ENCODE data around the gene FAF1.

Gene FAF1

DNA sequence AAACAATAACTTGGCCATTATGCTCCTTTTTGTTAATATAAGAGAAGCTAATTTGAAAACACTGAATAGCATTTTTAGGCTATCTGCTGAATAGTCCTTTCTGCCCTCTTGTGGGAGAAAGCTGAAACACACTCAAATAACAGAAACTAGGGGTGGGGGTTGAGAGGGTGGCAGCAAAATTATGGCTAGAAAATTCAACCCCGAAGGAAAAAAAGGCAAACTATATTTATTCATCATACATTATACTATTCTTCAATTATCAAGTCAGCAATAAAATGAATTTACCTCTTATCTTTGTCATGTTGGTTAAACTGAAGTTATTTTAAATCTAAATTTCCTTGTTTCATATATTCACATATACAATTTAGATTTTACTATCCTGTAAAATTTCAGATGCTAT, 255.9 kb downstream of the FAF1 start:
- no peaks in the 10 kb centered on the region for H3K9me3 Mint-ChIP-seq
- peaks cover 3 to 10% of the 10 kb centered on the region in 2 donors for H3K36me3 Mint-ChIP-seq
- DNase-seq (no peak), ATAC-seq (replicated peaks) (no peak)
- H3K27me3 Mint-ChIP-seq, result no peaks in the 10 kb centered on the region
- peaks cover 2 to 5% of the 10 kb centered on the region in 2 donors for H3K4me1 Mint-ChIP-seq
- no peak overlapping the region for H3K27ac Mint-ChIP-seq
- no peak overlapping the region for H3K4me3 Mint-ChIP-seq

DNA sequence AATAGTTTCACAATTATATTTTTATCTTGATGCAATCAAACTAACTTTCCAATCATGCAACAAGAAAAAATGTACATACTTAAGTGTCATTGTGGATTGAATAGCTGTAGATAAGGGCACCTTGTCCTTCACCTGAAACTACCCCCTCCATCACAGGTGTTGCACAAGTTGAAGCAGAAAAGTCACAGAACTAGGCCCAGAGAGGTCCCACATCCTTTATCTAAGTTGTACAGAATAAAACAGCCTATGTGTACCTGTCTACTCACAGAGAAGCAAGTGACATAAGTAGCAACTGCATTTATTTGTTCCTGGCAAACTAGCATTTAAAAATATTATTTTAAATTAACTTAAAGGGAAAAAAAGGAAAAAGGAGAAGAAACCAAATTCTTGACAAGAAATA, 256.8 kb downstream of the FAF1 start:
- no peak for DNase-seq
- Mint-ChIP-seq H3K4me1 (peaks cover 0 to 5% of the 10 kb centered on the region in 2 donors), H3K36me3 (peaks cover 3 to 10% of the 10 kb centered on the region in 2 donors), H3K27ac (no peak overlapping the region), H3K9me3 (no peaks in the 10 kb centered on the region), H3K27me3 (no peaks in the 10 kb centered on the region), H3K4me3 (no peak overlapping the region)
- ATAC-seq (replicated peaks), result no peak

DNA sequence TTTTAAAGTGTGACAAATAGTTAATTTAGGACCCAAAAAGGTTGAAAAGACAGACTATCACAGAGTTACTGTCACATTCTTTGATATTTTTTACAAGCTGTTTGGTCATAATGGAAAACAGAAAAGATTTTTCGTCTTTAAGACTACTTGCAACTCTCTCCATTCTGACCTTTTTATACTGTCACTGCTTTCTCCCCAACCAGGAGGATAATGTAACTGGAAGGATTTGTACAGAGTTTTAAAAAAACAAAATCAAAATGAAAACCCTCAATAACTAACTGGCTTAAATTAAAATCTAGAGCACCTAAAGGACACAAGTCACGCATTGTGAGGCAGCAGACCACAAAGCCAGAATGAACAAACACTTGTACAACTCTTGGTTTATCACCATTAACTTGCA, 257.7 kb downstream of the FAF1 start:
- no peak for DNase-seq
- Mint-ChIP-seq H3K27ac (no peak overlapping the region), H3K27me3 (no peaks in the 10 kb centered on the region), H3K9me3 (no peaks in the 10 kb centered on the region), H3K4me1 (peaks cover 0 to 5% of the 10 kb centered on the region in 2 donors), H3K4me3 (no peak overlapping the region), H3K36me3 (peaks cover 3 to 10% of the 10 kb centered on the region in 2 donors)
- ATAC-seq (replicated peaks), result no peak

DNA sequence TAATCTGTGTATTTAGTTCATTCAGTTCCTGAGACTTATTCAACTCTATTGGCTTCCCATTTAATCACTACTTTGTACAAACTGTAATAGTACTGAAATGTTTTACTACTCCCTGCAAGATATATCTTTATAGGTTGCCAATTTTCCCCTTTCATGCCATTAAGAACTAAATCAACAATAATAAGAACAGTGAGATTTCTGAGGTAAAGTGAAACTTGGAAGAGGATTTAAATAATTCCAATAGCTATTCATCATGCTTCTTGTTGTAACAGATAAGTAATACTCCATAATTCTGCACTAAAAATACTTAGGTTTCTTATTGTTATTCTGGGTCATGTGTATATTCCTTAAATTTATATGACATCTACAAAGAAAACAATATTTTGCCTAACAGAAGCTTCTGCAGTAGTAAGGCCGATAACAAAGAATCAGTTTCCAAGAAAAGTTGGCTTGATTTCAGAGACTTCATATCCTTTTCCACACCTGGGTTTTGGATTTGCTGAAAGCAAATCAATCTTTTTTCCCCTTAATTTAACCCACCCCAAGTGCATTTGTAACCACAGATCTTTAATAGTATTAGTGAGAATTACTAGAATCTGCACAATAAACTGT, 258.3 kb downstream of the FAF1 start:
- H3K27ac Mint-ChIP-seq, result no peak overlapping the region
- DNase-seq, result no peak

DNA sequence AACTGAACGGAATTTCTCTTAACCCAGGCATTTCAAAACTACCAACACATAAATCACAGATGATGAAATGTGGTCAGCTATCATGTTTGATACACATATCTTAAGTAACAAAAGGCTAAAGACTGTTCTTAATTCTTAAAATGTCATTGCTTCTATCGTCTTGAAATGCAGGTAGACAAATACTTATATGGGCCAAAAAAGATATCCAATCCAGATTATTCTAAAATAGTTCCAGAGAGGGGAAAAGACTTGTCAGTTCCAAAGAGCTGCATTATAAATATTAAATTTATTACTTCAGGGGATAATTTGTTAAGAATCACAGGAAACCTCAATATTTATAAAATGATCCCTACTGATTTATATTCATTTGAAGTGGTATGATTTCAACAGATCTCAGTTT, 259.4 kb downstream of the FAF1 start:
- H3K9me3 Mint-ChIP-seq, result no peaks in the 10 kb centered on the region
- no peaks in the 10 kb centered on the region for H3K27me3 Mint-ChIP-seq
- DNase-seq (no peak), ATAC-seq (replicated peaks) (no peak)
- H3K4me1 Mint-ChIP-seq, result peaks cover 0 to 5% of the 10 kb centered on the region in 2 donors
- no peak overlapping the region for H3K4me3 Mint-ChIP-seq
- H3K36me3 Mint-ChIP-seq, result peaks cover 3 to 10% of the 10 kb centered on the region in 2 donors
- no peak overlapping the region for H3K27ac Mint-ChIP-seq

More for the DNA sequence above, 258.3 kb downstream of the FAF1 start:
- H3K4me1 Mint-ChIP-seq, result peaks cover 0 to 5% of the 10 kb centered on the region in 2 donors
- H3K36me3 Mint-ChIP-seq, result peaks cover 3 to 10% of the 10 kb centered on the region in 2 donors
- no peak for ATAC-seq (replicated peaks)
- no peak overlapping the region for H3K4me3 Mint-ChIP-seq
- H3K9me3 Mint-ChIP-seq, result no peaks in the 10 kb centered on the region
- no peaks in the 10 kb centered on the region for H3K27me3 Mint-ChIP-seq

DNA sequence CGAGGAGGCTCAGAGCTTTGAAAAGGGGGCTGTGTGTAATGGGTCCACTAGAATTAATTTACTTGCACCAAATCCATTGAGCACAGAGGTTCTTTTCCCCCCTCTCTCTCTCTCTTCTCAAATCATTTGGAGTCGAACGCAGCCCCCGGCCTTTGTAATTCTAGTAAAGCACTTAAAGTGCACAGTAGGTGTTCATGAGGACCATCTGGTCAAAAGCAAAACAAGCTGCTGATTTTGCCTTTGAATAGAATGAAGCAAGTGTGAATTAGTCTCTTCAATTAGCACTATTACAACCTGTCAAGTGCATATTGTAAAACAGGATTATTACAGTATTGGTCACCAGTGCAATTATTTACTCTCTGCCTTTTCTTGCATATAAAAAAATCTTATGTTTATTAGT, 259.9 kb downstream of the FAF1 start:
- peak overlapping the region; percentile 49 for H3K27ac Mint-ChIP-seq
- H3K9me3 Mint-ChIP-seq, result no peaks in the 10 kb centered on the region
- no peak for DNase-seq
- peaks cover 3 to 10% of the 10 kb centered on the region in 2 donors for H3K36me3 Mint-ChIP-seq
- no peak for ATAC-seq (replicated peaks)
- no peaks in the 10 kb centered on the region for H3K27me3 Mint-ChIP-seq
- no peak overlapping the region for H3K4me3 Mint-ChIP-seq
- H3K4me1 Mint-ChIP-seq, result peaks cover 0 to 5% of the 10 kb centered on the region in 2 donors

DNA sequence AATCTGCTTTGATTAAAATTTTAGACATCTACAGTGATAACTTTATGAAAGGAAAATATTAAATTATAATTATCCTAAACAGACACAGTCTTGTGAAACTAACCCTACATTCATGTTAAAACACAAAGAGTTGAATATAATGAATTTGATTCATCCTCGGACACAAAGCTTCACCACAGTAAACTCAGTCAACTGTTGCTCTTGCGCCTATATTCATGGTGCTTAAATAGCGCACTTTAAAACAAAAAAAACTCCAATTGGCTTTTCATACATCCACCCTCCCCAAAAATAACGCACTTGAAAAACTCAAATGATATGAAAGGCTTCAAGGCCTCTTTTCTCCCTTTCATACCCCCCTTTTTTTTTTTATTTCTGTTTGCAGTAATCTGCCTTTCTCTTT, 260.3 kb downstream of the FAF1 start:
- Mint-ChIP-seq H3K9me3 (no peaks in the 10 kb centered on the region), H3K4me3 (no peak overlapping the region), H3K27me3 (no peaks in the 10 kb centered on the region), H3K36me3 (peaks cover 3 to 10% of the 10 kb centered on the region in 2 donors), H3K27ac (no peak overlapping the region), H3K4me1 (peaks cover 0 to 5% of the 10 kb centered on the region in 2 donors)
- no peak for ATAC-seq (replicated peaks)
- DNase-seq, result no peak

DNA sequence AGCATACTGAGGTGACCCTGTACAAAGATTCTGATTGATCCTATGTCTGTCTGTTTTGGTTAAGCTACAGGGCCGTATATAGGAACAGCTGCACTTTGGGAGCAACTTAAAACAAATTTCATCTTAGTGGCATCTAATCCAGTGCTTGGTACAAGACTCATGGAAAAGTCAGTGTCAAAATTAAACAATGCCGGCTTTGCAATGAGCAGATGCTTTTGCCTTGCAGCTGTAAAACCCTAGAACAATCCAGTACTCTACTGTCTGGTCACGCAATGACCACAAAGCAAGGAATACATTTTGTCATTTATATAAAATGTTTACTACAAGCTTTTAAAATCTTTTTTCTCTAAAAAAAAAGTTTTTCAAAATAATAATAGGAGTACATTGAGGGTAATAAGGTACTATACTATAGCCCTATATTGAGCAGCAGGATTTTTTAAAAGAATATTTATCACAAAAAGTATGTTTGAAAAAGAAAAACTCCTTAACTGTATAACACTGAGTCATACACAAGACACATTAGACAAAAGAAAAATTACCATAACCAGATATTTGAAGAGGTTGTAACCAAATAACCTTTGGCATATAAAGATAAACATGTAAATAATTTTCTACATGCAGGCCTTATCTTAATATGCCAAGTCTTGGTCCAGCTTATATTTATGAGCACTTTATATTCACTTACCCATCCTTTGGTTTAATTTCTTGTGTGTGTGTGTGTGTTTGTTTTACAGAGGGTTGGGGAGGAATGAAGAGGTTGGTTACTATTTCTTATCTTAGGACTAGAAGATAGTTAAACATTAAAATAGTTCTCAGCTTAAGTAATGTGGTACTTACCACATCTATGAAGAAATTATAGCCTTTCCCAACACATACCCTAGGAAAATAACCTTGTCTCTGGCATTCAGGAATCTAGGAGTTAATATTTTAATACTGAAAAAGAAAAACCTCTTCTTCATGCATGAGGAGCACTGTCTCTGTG, 262.3 kb downstream of the FAF1 start:
- no peaks in the 10 kb centered on the region for H3K27me3 Mint-ChIP-seq

DNA sequence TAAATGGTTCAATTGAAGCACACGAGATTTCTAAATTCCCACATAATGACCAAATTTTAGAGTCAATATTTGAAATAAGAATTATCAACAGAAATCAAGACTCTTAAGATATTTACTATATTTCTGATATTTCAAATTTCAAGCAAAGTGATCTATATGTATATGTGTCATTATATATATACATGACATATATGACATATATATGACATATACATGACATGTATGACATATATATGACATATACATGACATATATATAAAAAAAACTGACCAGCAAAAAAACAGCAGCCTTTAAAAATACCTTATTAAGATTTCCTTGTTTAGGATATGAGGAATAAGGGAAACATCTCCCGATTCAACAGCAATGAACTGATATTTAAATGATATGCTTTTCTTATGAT, 266.2 kb downstream of the FAF1 start:
- H3K9me3 Mint-ChIP-seq, result no peaks in the 10 kb centered on the region
- peaks cover 10 to 12% of the 10 kb centered on the region in 2 donors for H3K36me3 Mint-ChIP-seq
- H3K4me1 Mint-ChIP-seq, result no peaks in the 10 kb centered on the region

More for the DNA sequence above, 262.3 kb downstream of the FAF1 start:
- H3K36me3 Mint-ChIP-seq, result peaks cover 3 to 7% of the 10 kb centered on the region in 2 donors
- no peak for DNase-seq
- no peak overlapping the region for H3K27ac Mint-ChIP-seq
- no peak for ATAC-seq (replicated peaks)
- H3K4me3 Mint-ChIP-seq, result no peak overlapping the region
- H3K9me3 Mint-ChIP-seq, result no peaks in the 10 kb centered on the region
- H3K4me1 Mint-ChIP-seq, result peaks cover 0 to 5% of the 10 kb centered on the region in 2 donors

DNA sequence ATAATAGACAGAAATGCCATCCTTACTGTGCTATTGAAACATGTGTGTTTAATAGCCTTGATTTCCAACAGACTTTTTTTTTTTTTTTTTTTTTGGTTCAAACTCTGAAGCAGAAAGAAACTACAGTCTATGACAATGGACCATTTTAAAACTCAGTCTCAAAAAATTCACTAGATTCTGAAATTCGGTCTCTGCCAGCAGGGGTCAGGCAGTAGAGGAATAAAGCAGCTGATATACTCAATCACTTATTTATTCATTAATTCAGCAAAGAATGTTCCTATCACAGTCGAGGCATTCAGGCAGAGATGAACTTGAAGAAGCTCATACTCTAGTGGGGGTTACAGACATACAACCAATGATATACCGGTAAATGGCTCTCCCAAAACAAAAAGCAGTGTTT, 275.9 kb downstream of the FAF1 start:
- Mint-ChIP-seq H3K9me3 (no peaks in the 10 kb centered on the region), H3K27me3 (no peaks in the 10 kb centered on the region), H3K27ac (no peak overlapping the region), H3K36me3 (peaks cover 0 to 8% of the 10 kb centered on the region in 2 donors), H3K4me3 (no peak overlapping the region), H3K4me1 (no peaks in the 10 kb centered on the region)
- no peak for DNase-seq
- ATAC-seq (replicated peaks), result no peak

More for the DNA sequence above, 266.2 kb downstream of the FAF1 start:
- no peaks in the 10 kb centered on the region for H3K27me3 Mint-ChIP-seq
- H3K27ac Mint-ChIP-seq, result no peak overlapping the region
- no peak for DNase-seq
- no peak for ATAC-seq (replicated peaks)
- H3K4me3 Mint-ChIP-seq, result no peak overlapping the region

DNA sequence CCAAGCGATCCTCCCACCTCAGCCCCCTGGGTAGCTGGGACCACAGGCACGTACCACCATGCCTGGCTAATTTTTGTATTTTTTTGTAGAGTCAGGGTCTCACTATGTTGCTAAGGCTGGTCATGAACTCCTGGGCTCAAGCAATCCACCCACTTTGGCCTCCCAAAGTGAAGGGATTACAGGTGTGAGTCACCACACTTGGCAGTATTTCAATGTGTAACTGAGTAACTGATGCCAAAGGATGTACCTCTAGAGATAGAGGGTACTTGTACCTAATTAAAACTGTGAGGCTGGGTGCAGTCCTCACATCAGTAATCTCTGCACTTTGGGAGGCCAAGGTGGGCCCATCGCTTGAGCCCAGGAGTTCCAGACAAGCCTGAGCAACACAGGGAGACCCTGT, 278.1 kb downstream of the FAF1 start:
- H3K27me3 Mint-ChIP-seq, result no peaks in the 10 kb centered on the region
- ATAC-seq (replicated peaks) (no peak), DNase-seq (no peak)
- no peak overlapping the region for H3K27ac Mint-ChIP-seq
- no peaks in the 10 kb centered on the region for H3K9me3 Mint-ChIP-seq
- H3K4me3 Mint-ChIP-seq, result no peak overlapping the region
- H3K4me1 Mint-ChIP-seq, result no peaks in the 10 kb centered on the region
- peaks cover 0 to 4% of the 10 kb centered on the region in 2 donors for H3K36me3 Mint-ChIP-seq

DNA sequence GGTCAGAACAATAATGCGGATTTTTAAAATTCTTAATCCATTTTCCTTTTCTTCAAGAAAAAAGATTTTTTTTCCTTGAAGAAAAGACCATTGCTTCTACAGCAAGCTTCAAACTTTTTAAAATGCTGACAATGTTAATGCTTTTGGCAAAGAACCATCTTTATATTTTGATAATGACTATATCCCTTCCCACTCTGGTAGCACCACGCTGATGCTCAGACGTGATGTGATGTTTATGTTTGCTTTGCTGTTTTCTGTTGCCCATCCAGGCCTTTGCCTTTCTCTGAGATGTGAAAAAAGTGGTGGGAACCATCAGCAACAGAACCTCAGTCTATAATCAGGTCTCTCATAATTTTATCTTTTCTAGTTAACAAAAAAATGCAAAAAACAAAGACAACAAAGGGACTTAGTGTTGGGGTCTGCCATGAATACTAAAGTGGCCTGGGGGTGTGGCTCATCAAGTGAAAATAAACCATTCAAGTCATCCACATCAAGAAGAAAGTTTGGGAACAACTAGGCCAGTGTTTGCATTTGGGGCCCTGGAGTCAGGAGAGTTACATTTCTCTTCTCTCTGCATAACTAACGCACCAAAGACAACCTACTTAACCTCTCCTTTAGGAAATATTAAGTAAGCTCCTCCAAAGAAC, 292.2 kb downstream of the FAF1 start:
- ATAC-seq (replicated peaks) (no peak), DNase-seq (no peak)
- no peaks in the 10 kb centered on the region for H3K9me3 Mint-ChIP-seq
- H3K4me1 Mint-ChIP-seq, result peaks cover 6 to 29% of the 10 kb centered on the region in 2 donors
- H3K27ac Mint-ChIP-seq, result no peak overlapping the region
- no peak overlapping the region for H3K4me3 Mint-ChIP-seq
- peaks cover 0 to 4% of the 10 kb centered on the region in 2 donors for H3K36me3 Mint-ChIP-seq
- no peaks in the 10 kb centered on the region for H3K27me3 Mint-ChIP-seq

DNA sequence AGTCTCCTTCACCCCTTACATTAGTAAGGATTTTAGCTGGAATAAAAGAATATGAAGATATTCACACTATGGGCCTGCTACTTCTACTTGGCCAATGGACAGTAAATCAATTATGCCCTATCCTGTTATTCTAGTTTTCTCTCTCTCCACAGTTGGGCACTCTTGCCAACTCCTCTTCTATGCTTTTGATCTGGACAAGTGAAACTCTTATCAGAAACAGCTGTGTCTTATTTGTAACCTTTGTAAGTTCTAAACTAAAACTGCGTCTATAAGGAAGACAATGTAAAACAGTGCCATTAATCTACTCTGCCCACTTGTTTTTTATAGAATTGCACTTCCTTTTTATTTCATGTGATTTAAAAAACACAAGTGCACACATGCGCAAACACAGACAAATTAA, 292.8 kb downstream of the FAF1 start:
- peaks cover 0 to 4% of the 10 kb centered on the region in 2 donors for H3K36me3 Mint-ChIP-seq
- H3K9me3 Mint-ChIP-seq, result no peaks in the 10 kb centered on the region
- DNase-seq (no peak), ATAC-seq (replicated peaks) (no peak)
- H3K4me3 Mint-ChIP-seq, result no peak overlapping the region
- H3K4me1 Mint-ChIP-seq, result peaks cover 6 to 29% of the 10 kb centered on the region in 2 donors
- H3K27ac Mint-ChIP-seq, result peak overlapping the region; percentile 63
- no peaks in the 10 kb centered on the region for H3K27me3 Mint-ChIP-seq

DNA sequence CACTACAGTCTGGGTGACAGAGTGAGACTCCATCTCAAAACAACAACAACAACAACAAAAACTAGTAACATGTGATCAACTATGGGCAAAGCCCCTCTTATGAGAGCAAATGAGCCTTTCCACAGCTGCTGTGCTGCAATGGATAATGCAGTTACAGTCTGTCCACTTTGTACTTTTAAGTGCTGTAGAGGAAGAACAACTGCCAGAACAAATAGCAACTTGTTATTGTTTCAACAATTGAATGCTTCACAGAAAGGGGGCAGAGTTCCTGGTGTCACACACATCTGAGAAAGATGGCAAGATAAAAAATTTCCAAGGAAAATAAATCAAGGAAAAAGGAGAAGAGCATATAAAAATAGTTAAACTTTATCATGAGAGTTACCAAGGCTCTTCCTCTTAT, 293.2 kb downstream of the FAF1 start:
- ATAC-seq (replicated peaks) (no peak), DNase-seq (no peak)
- Mint-ChIP-seq H3K9me3 (no peaks in the 10 kb centered on the region), H3K4me3 (no peak overlapping the region), H3K4me1 (peaks cover 6 to 29% of the 10 kb centered on the region in 2 donors), H3K27ac (no peak overlapping the region), H3K36me3 (peaks cover 0 to 4% of the 10 kb centered on the region in 2 donors), H3K27me3 (no peaks in the 10 kb centered on the region)

Measured in stimulated activated naive B cell treated with anti-CD40 and anti-IgM and Interleukin-4, amounts not matched to agents 10 μg/mL and 1 μg/mL and 100 μg/mL, for 72 hours (primary cell).